ENCODE results near the gene ISCU. TPM values are rescaled to one million over a fixed set of nuclear protein-coding genes. Genes with fewer than 3 reads are reported as not detected.

The ISCU gene
- total and polyA plus RNA-seq, 9 of the 15 experiments (the other 6 are each of a cell fraction or from before 2014, with no cell fraction given) = 15.9 to 92.5 (median 77.3) TPM

- TF ChIP-seq ZNF316 (IDR thresholded peaks at IDR 0.05) = no peak
- no peak for TF ChIP-seq SRSF9 (IDR thresholded peaks at IDR 0.05; ENCODE audit: borderline replicate concordance, low read depth, low read length)
- TF ChIP-seq BACH1 (tag; IDR thresholded peaks at IDR 0.05) = no peak
- TF ChIP-seq SMC3 (conservative IDR thresholded peaks at IDR 0.05; ENCODE audit: insufficient read depth, low read depth, low read length) = no peak
- no peak for TF ChIP-seq XRCC3 (IDR thresholded peaks at IDR 0.05)
- no peak for TF ChIP-seq TEAD2 (tag; IDR thresholded peaks at IDR 0.05)
- TF ChIP-seq RBM17 (IDR thresholded peaks at IDR 0.05; ENCODE audit: borderline replicate concordance, low read depth, low read length) = no peak
- TF ChIP-seq ZNF23 (CRISPR knock-in tag; IDR thresholded peaks at IDR 0.05) = no peak
- TF ChIP-seq FOSL1 (tag; conservative IDR thresholded peaks at IDR 0.05) = no peak; the same call in 1 of the 2 replicates
- TF ChIP-seq CREB1 (IDR thresholded peaks at IDR 0.05) = peak; percentile 98
- peak; percentile 99 for TF ChIP-seq CREB1 (CRISPR knock-in tag; IDR thresholded peaks at IDR 0.05)
- peak; percentile 96 for TF ChIP-seq ATF7 (IDR thresholded peaks at IDR 0.05)
- TF ChIP-seq ZNF655 (CRISPR knock-in tag; IDR thresholded peaks at IDR 0.05) = no peak
- TF ChIP-seq, protein P1, sequence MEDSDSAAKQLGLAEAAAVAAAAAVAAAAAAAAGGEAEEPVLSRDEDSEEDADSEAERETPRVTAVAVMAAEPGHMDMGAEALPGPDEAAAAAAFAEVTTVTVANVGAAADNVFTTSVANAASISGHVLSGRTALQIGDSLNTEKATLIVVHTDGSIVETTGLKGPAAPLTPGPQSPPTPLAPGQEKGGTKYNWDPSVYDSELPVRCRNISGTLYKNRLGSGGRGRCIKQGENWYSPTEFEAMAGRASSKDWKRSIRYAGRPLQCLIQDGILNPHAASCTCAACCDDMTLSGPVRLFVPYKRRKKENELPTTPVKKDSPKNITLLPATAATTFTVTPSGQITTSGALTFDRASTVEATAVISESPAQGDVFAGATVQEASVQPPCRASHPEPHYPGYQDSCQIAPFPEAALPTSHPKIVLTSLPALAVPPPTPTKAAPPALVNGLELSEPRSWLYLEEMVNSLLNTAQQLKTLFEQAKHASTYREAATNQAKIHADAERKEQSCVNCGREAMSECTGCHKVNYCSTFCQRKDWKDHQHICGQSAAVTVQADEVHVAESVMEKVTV (CRISPR knock-in tag; IDR thresholded peaks at IDR 0.05) = no peak
- no peak for TF ChIP-seq ZNF311 (CRISPR knock-in tag; IDR thresholded peaks at IDR 0.05)
- TF ChIP-seq ZNF717 (CRISPR knock-in tag; IDR thresholded peaks at IDR 0.05) = no peak
- TF ChIP-seq REST (IDR thresholded peaks at IDR 0.05; ENCODE audit: borderline replicate concordance) = peak; percentile 92
- TF ChIP-seq REST (CRISPR knock-in tag; IDR thresholded peaks at IDR 0.05; ENCODE audit: low read depth) = 0 out of 2 replicates have a peak, but pooled peaks have one; percentile 56
- TF ChIP-seq RBM39 (optimal IDR thresholded peaks at IDR 0.05; ENCODE audit: low read depth, low read length) = no peak
Measured at GRCh38 chr12:108562348-108563135, at the start of gene ISCU (continued).
